Measurements from ENCODE around the gene CDH5.

DNA sequence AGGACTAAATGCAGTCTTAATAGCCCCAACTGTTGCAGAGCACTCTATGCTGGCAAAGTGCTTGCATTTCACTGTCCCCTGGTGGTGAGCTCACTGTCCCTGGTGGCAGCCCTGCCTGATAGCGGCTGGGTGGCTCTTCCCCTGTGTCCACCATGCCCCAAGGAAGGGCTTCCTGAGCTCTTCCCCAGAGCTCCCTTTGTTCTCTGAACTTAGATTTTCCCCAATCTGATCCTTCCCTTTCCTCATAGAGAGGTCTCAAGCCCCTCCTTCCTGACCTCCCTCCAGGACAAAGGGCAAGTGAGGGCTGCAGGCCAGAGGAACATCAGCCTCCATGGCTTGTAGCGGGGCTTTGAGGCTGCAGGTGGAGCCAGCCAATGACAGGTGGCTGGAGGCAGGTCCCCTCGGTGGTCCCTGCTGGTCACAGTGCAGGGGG lies 77.6 kb downstream of the CDH5 start:
- TF ChIP-seq, protein P1, sequence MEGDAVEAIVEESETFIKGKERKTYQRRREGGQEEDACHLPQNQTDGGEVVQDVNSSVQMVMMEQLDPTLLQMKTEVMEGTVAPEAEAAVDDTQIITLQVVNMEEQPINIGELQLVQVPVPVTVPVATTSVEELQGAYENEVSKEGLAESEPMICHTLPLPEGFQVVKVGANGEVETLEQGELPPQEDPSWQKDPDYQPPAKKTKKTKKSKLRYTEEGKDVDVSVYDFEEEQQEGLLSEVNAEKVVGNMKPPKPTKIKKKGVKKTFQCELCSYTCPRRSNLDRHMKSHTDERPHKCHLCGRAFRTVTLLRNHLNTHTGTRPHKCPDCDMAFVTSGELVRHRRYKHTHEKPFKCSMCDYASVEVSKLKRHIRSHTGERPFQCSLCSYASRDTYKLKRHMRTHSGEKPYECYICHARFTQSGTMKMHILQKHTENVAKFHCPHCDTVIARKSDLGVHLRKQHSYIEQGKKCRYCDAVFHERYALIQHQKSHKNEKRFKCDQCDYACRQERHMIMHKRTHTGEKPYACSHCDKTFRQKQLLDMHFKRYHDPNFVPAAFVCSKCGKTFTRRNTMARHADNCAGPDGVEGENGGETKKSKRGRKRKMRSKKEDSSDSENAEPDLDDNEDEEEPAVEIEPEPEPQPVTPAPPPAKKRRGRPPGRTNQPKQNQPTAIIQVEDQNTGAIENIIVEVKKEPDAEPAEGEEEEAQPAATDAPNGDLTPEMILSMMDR (IDR thresholded peaks at IDR 0.05), result no peak
- TF ChIP-seq POLR2A (IDR thresholded peaks at IDR 0.05), result no peak

Data from Peyer's patch (tissue), 4 donors.